ENCODE results near the gene RND3.

DNA sequence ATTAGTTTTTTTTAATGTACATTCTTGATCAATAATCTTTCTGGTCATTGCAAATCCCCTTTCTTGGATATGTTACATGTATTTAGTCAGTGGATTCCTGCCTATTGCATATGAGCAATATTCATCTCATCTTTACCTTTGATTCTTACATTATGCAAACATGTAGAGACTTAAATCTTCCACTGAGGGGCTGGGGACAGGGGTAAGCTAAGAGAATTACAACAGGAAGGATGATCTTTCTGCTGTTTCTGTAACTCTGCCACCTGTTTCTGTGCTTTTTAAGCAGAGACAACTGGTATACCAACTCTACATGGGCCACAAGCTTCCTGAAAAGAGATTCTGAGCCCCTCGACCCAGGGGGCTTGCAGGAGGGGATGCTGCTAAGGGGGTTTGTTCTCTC is 68.6 kb downstream of the RND3 start:
- TF ChIP-seq, protein P1, sequence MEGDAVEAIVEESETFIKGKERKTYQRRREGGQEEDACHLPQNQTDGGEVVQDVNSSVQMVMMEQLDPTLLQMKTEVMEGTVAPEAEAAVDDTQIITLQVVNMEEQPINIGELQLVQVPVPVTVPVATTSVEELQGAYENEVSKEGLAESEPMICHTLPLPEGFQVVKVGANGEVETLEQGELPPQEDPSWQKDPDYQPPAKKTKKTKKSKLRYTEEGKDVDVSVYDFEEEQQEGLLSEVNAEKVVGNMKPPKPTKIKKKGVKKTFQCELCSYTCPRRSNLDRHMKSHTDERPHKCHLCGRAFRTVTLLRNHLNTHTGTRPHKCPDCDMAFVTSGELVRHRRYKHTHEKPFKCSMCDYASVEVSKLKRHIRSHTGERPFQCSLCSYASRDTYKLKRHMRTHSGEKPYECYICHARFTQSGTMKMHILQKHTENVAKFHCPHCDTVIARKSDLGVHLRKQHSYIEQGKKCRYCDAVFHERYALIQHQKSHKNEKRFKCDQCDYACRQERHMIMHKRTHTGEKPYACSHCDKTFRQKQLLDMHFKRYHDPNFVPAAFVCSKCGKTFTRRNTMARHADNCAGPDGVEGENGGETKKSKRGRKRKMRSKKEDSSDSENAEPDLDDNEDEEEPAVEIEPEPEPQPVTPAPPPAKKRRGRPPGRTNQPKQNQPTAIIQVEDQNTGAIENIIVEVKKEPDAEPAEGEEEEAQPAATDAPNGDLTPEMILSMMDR (IDR thresholded peaks at IDR 0.05): no peak
- TF ChIP-seq ZFX (IDR thresholded peaks at IDR 0.05; ENCODE audit: borderline replicate concordance): no peak

Measured in 22Rv1 (cell line).